H9 (cell line): Measurements from ENCODE around the gene ELP1. TPM values are rescaled to one million over a fixed set of nuclear protein-coding genes. Genes with fewer than 3 reads are reported as not detected.

Source experiments
- DNase-seq: peaks from one replicate; pipeline ENCODE4 v3.0.0-alpha.2; 2017
- H2AFZ ChIP-seq: one replicate; pipeline ENCODE4 v1.6.1; 2013; ENCODE audit warnings: mild to moderate bottlenecking, low read length, control low read depth, moderate library complexity
- H2AK5ac ChIP-seq: 2 replicates; pipeline ENCODE4 v1.6.1; 2013; ENCODE audit warnings: low read length, control low read depth, mixed read lengths; ENCODE audit not compliant: insufficient read length
- H2BK120ac ChIP-seq: one replicate; pipeline ENCODE4 v1.6.1; 2013; ENCODE audit warnings: low read depth, mild to moderate bottlenecking, low read length, control low read depth, inconsistent platforms; ENCODE audit not compliant: poor library complexity, severe bottlenecking
- H2BK12ac ChIP-seq: 2 replicates; pipeline ENCODE4 v1.6.1; 2013; ENCODE audit warnings: low read length, control low read depth, mixed read lengths, low read depth; ENCODE audit not compliant: insufficient read length
- H2BK15ac ChIP-seq: 2 replicates; pipeline ENCODE4 v1.6.1; 2013; ENCODE audit warnings: low read depth, low read length, control low read depth
- H2BK20ac ChIP-seq: one replicate; pipeline ENCODE4 v1.6.1; 2013; ENCODE audit warnings: low read depth, mild to moderate bottlenecking, low read length, control low read depth, inconsistent platforms; ENCODE audit not compliant: poor library complexity, severe bottlenecking
- H2BK5ac ChIP-seq: 2 replicates; pipeline ENCODE4 v1.6.1; 2013; ENCODE audit warnings: low read length, control low read depth, mixed read lengths; ENCODE audit not compliant: insufficient read length
- H3K14ac ChIP-seq: 2 replicates; pipeline ENCODE4 v1.6.1; 2013; ENCODE audit warnings: low read length, control low read depth; ENCODE audit not compliant: insufficient read depth
- H3K18ac ChIP-seq: 2 replicates; pipeline ENCODE4 v1.6.1; 2013; ENCODE audit warnings: low read depth, mild to moderate bottlenecking, mixed read lengths, low read length, control low read depth; ENCODE audit not compliant: insufficient read length
- H3K23ac ChIP-seq: 2 replicates; pipeline ENCODE4 v1.6.1; 2013; ENCODE audit warnings: low read length, control low read depth, mixed read lengths, low read depth; ENCODE audit not compliant: insufficient read length
- H3K23me2 ChIP-seq: 2 replicates; pipeline ENCODE4 v1.6.1; 2013; ENCODE audit warnings: low read depth, mild to moderate bottlenecking, mixed read lengths, low read length, control low read depth; ENCODE audit not compliant: insufficient read length, poor library complexity, severe bottlenecking
- H3K27ac ChIP-seq: 2 replicates; pipeline ENCODE4 v1.5.1; 2013; ENCODE audit warnings: low read length, control low read depth, mixed read lengths, low read depth; ENCODE audit not compliant: insufficient read length
- H3K27me3 ChIP-seq: 2 replicates; pipeline ENCODE4 v1.6.1; 2013; ENCODE audit warnings: low read length, control low read depth, inconsistent platforms; ENCODE audit not compliant: insufficient read depth
- H3K4ac ChIP-seq: 2 replicates; pipeline ENCODE4 v1.6.1; 2013; ENCODE audit warnings: low read depth, mild to moderate bottlenecking, control low read depth, inconsistent platforms, low read length, moderate library complexity
- H3K4me1 ChIP-seq: 2 replicates; pipeline ENCODE4 v1.6.1; 2013; ENCODE audit warnings: low read length, control low read depth, inconsistent platforms; ENCODE audit not compliant: insufficient read depth
- H3K4me2 ChIP-seq: 2 replicates; pipeline ENCODE4 v1.6.1; 2013; ENCODE audit warnings: low read length, control low read depth, mixed read lengths; ENCODE audit not compliant: insufficient read length, insufficient read depth
- H3K56ac ChIP-seq: 2 replicates; pipeline ENCODE4 v1.6.1; 2013; ENCODE audit warnings: low read depth, mild to moderate bottlenecking, mixed read lengths, low read length, control low read depth; ENCODE audit not compliant: insufficient read length
- H3K79me1 ChIP-seq: 2 replicates; pipeline ENCODE4 v1.6.1; 2013; ENCODE audit warnings: low read depth, mild to moderate bottlenecking, moderate library complexity, low read length, control low read depth, inconsistent platforms; ENCODE audit not compliant: insufficient read depth, poor library complexity, severe bottlenecking
- H3K79me2 ChIP-seq: 2 replicates; pipeline ENCODE4 v1.6.1; 2013; ENCODE audit warnings: low read length, control low read depth, inconsistent platforms; ENCODE audit not compliant: insufficient read depth
- H3K9ac ChIP-seq: 2 replicates; pipeline ENCODE4 v1.6.1; 2013; ENCODE audit warnings: low read length, control low read depth, mixed read lengths; ENCODE audit not compliant: insufficient read length; ENCODE audit errors: extremely low read depth
- H3K9me3 ChIP-seq: one replicate; pipeline ENCODE4 v1.6.1; 2013; ENCODE audit warnings: low read depth, low read length, inconsistent platforms; ENCODE audit not compliant: control insufficient read depth
- H3T11ph ChIP-seq: one replicate; pipeline ENCODE4 v1.6.1; 2013; ENCODE audit warnings: mild to moderate bottlenecking, low read length, control low read depth, inconsistent platforms
- H4K20me1 ChIP-seq: one replicate; pipeline ENCODE4 v1.6.1; 2013; ENCODE audit not compliant: control insufficient read depth, insufficient read length, insufficient read depth
- H4K5ac ChIP-seq: 2 replicates; pipeline ENCODE4 v1.6.1; 2013; ENCODE audit warnings: low read depth, mild to moderate bottlenecking, mixed read lengths, low read length, control low read depth; ENCODE audit not compliant: insufficient read length
- H4K8ac ChIP-seq: replicated peaks from 2 replicates; pipeline ENCODE4 v1.6.1; 2013; ENCODE audit warnings: low read length, control low read depth, mixed read lengths, low read depth; ENCODE audit not compliant: insufficient read length
- H4K91ac ChIP-seq: 2 replicates; pipeline ENCODE4 v1.6.1; 2013; ENCODE audit warnings: low read depth, mild to moderate bottlenecking, moderate library complexity, mixed read lengths, low read length, control low read depth; ENCODE audit not compliant: insufficient read length
- H3K27ac Mint-ChIP-seq, 3 experiments: 2 replicates in 2 of 3; 3 replicates in 1 of 3; pipeline ENCODE4 v1.8.0; 2020 to 2021; ENCODE audit warnings: mixed read lengths in 3 of 3, mild to moderate bottlenecking in 1 of 3, moderate library complexity in 1 of 3
- H3K27me3 Mint-ChIP-seq: 2 replicates; pipeline ENCODE4 v1.8.0; 2021; ENCODE audit warnings: low read depth, mild to moderate bottlenecking, moderate library complexity, mixed read lengths
- H3K36me3 Mint-ChIP-seq, 3 experiments: 2 replicates in 2 of 3; 3 replicates in 1 of 3; pipeline ENCODE4 v1.8.0; 2020 to 2021; ENCODE audit warnings: low read depth in 3 of 3, mixed read lengths in 3 of 3; ENCODE audit not compliant: insufficient read depth in 1 of 3
- H3K4me1 Mint-ChIP-seq, 2 experiments: 2 replicates each; pipeline ENCODE4 v1.8.0; 2020; ENCODE audit warnings: mixed read lengths in 2 of 2
- H3K4me3 Mint-ChIP-seq, 2 experiments: 2 replicates in 1 of 2; 3 replicates in 1 of 2; pipeline ENCODE4 v1.8.0; 2020 to 2021; ENCODE audit warnings: mild to moderate bottlenecking in 2 of 2, mixed read lengths in 2 of 2, moderate library complexity in 1 of 2
- H3K9me3 Mint-ChIP-seq, 2 experiments: 2 replicates in 1 of 2; 3 replicates in 1 of 2; pipeline ENCODE4 v1.8.0; 2020; ENCODE audit warnings: mild to moderate bottlenecking in 2 of 2, mixed read lengths in 2 of 2, moderate library complexity in 1 of 2
- CTCF ChIP-seq: fragments of 200-600 bp; sonication (generic); conservative IDR thresholded peaks from 3 replicates; pipeline ENCODE4 v1.8.0; 2021; ENCODE audit warnings: antibody characterized with exemption, mild to moderate bottlenecking
- WGBS: extraction: QIAGEN DNeasy Blood & Tissue Kit; methylation state at CpG from one replicate; pipeline ENCODE4 v1.1.7; 2013; ENCODE audit warnings: missing lambda C conversion rate, low lambda C conversion rate, mixed read lengths; ENCODE audit not compliant: insufficient read length; ENCODE audit errors: extremely low coverage; 5-methylcytosine and 5-hydroxymethylcytosine counted together
- total RNA-seq: library from RNA; stranded (reverse); gene quantifications from 2 replicates; pipeline ENCODE4 v1.2.1, GENCODE V29; 2021

ELP1 gene
- total RNA-seq, 1 experiment from 2014 or later: 38.7 TPM

- H3K9ac ChIP-seq: no peak overlapping the region
- peaks cover 21 to 23% of the 10 kb centered on the region in 2 experiments for H3K4me1 Mint-ChIP-seq
- WGBS: no CpG with 5 or more reads among the region's 4 CpGs
These were observed 98.8 kb downstream of the ELP1 start for GRCh38 chr9:108834959-108835665.

More at GRCh38 chr9:108834959-108835665, 98.8 kb downstream of the ELP1 start:
- Histone ChIP-seq H3K4me2 (no peak overlapping the region), H4K8ac (no peak overlapping the region), H3T11ph (no peak overlapping the region), H2AK5ac (no peak overlapping the region), H3K4me1 (no peaks in the 10 kb centered on the region), H3K79me1 (no peaks in the 10 kb centered on the region), H2BK5ac (no peak overlapping the region), H2BK12ac (no peak overlapping the region), H2BK120ac (no peak overlapping the region), H3K14ac (no peak overlapping the region), H3K27me3 (no peaks in the 10 kb centered on the region), H3K23me2 (no peaks in the 10 kb centered on the region), H2BK15ac (no peak overlapping the region), H4K5ac (no peak overlapping the region), H3K79me2 (no peaks in the 10 kb centered on the region), H3K23ac (no peak overlapping the region), H4K20me1 (no peaks in the 10 kb centered on the region), H2AFZ (no peak overlapping the region), H3K9me3 (no peaks in the 10 kb centered on the region), H3K27ac (no peak overlapping the region), H4K91ac (no peak overlapping the region), H3K18ac (no peak overlapping the region), H3K4ac (no peak overlapping the region), H2BK20ac (no peak overlapping the region), H3K56ac (no peak overlapping the region)
- H3K4me3 Mint-ChIP-seq: no peak overlapping the region
- no peak for TF ChIP-seq CTCF
- H3K27ac Mint-ChIP-seq: no peak overlapping the region
- DNase-seq: no peak
- H3K9me3 Mint-ChIP-seq: peaks cover 3 to 4% of the 10 kb centered on the region in 2 experiments; a peak in 2 of 5 replicates
- no peaks in the 10 kb centered on the region; the same call in 1 of the 2 replicates for H3K27me3 Mint-ChIP-seq
- no peaks in the 10 kb centered on the region for H3K36me3 Mint-ChIP-seq
